Activated naive CD4-positive, alpha-beta T cell (primary cell): ENCODE data around the gene PLEKHG5.
A peak's percentile ranks its signal among the peaks of the same experiment; 100 is the strongest.

Experiments used
- DNase-seq, 4 experiments: peaks; one replicate each; lab custom pipeline; 2025; lab: John Stamatoyannopoulos, UW

The PLEKHG5 gene

GRCh38 chr1:6426277-6426971 is 65.0 kb downstream of the PLEKHG5 start:
- no peak for DNase-seq

GRCh38 chr1:6425658-6426057 is 65.8 kb downstream of the PLEKHG5 start:
- DNase-seq = no peak

- DNase-seq = no peak
Measured at GRCh38 chr1:6424619-6425593, 66.6 kb downstream of the PLEKHG5 start, which contains the start of gene ESPN. ESPN (plus strand) TSS chr1:6424776; CDS start chr1:6424956, 180 bp downstream.

GRCh38 chr1:6424000-6424565 is 67.4 kb downstream of the PLEKHG5 start:
- DNase-seq = no peak

- peak; percentile 34 to 69 (median 52) for DNase-seq
Measured at GRCh38 chr1:6423321-6423999, 68.0 kb downstream of the PLEKHG5 start.

GRCh38 chr1:6421266-6421665 is 70.2 kb downstream of the PLEKHG5 start:
- no peak for DNase-seq

GRCh38 chr1:6420454-6421042 is 70.9 kb downstream of the PLEKHG5 start:
- DNase-seq = no peak

GRCh38 chr1:6419804-6420453 is 71.5 kb downstream of the PLEKHG5 start, which contains the start of gene HES2:
HES2 (minus strand) TSS chr1:6419919; CDS start chr1:6419820, 99 bp downstream.
- DNase-seq = no peak

- no peak for DNase-seq
Measured at GRCh38 chr1:6419397-6419803, 72.1 kb downstream of the PLEKHG5 start.

GRCh38 chr1:6418668-6419396 is 72.6 kb downstream of the PLEKHG5 start:
- DNase-seq = no peak

- DNase-seq = no peak
Measured at GRCh38 chr1:6417961-6418667, 73.4 kb downstream of the PLEKHG5 start.
